ENCODE measurements around the gene KCTD10.
A peak's percentile ranks its signal among the peaks of the same experiment; 100 is the strongest.
"Not testable (repeated sequence)": the region's sequence is repeated elsewhere in the genome, so short reads cannot be mapped to it uniquely, and the experiment has no call there.

Gene KCTD10

GRCh38 chr12:109476807-109477184, 304 bp downstream of the KCTD10 start:
- Histone ChIP-seq H4K20me1 (ENCODE audit: insufficient read depth, low read length) (peaks cover 12% of the 10 kb centered on the region; the same call in 1 of the 2 replicates), H3K4me2 (ENCODE audit: insufficient read depth, low read length) (peak overlapping the region; percentile 99), H3K9ac (ENCODE audit: low read depth, low read length) (peak overlapping the region; percentile 69), H3K36me3 (ENCODE audit: insufficient read depth, low read length) (peaks cover 8% of the 10 kb centered on the region), H2AFZ (ENCODE audit: low read depth, low read length) (peak overlapping the region; percentile 97), H3K27me3 (ENCODE audit: insufficient read depth, low read length, poor library complexity) (no peaks in the 10 kb centered on the region), H3K27ac (ENCODE audit: low read length) (peak overlapping the region; percentile 95), H3K79me2 (ENCODE audit: insufficient read depth, low read length) (peaks cover 84% of the 10 kb centered on the region), H3K4me3 (ENCODE audit: low read depth in 1 of 2, low read length in 2 of 2) (peak overlapping the region; percentile 90 to 96), H3K4me1 (ENCODE audit: insufficient read depth, low read length) (peaks cover 44% of the 10 kb centered on the region), H3K9me3 (ENCODE audit: insufficient read depth, low read length, severe bottlenecking) (no peaks in the 10 kb centered on the region)
- TF ChIP-seq CTCF (IDR thresholded peaks at IDR 0.05; ENCODE audit: borderline replicate concordance, extremely low read depth, low read length, poor library complexity, severe bottlenecking) = no peak
- no peak for TF ChIP-seq EZH2 (IDR thresholded peaks at IDR 0.05; ENCODE audit: borderline replicate concordance, low read depth, low read length, severe bottlenecking)
- peak; percentile 25; the same call in 2 of the 3 replicates for ATAC-seq (ENCODE audit: insufficient read depth, low read depth)
- DNase-seq = no peak

GRCh38 chr12:109475993-109476806, 900 bp downstream of the KCTD10 start:
- H3K9me3 ChIP-seq (ENCODE audit: insufficient read depth, low read length, severe bottlenecking) = no peaks in the 10 kb centered on the region
- H2AFZ ChIP-seq (ENCODE audit: low read depth, low read length) = peak overlapping the region; percentile 97
- DNase-seq = peak; percentile 18
- peak overlapping the region; percentile 69 for H3K9ac ChIP-seq (ENCODE audit: low read depth, low read length)
- ATAC-seq (ENCODE audit: insufficient read depth, low read depth) = no peak
- peaks cover 8% of the 10 kb centered on the region for H3K36me3 ChIP-seq (ENCODE audit: insufficient read depth, low read length)
- H3K27me3 ChIP-seq (ENCODE audit: insufficient read depth, low read length, poor library complexity) = no peaks in the 10 kb centered on the region
- peaks cover 90% of the 10 kb centered on the region for H3K79me2 ChIP-seq (ENCODE audit: insufficient read depth, low read length)
- peak overlapping the region; percentile 95 for H3K27ac ChIP-seq (ENCODE audit: low read length)
- no peak for TF ChIP-seq EZH2 (IDR thresholded peaks at IDR 0.05; ENCODE audit: borderline replicate concordance, low read depth, low read length, severe bottlenecking)
- peak overlapping the region; percentile 90 to 96; a peak in 3 of 4 replicates for H3K4me3 ChIP-seq (ENCODE audit: low read depth in 1 of 2, low read length in 2 of 2)
- H3K4me2 ChIP-seq (ENCODE audit: insufficient read depth, low read length) = peak overlapping the region; percentile 99
- peaks cover 13% of the 10 kb centered on the region; the same call in 1 of the 2 replicates for H4K20me1 ChIP-seq (ENCODE audit: insufficient read depth, low read length)
- peaks cover 44% of the 10 kb centered on the region for H3K4me1 ChIP-seq (ENCODE audit: insufficient read depth, low read length)

GRCh38 chr12:109475121-109475520, 2.0 kb downstream of the KCTD10 start:
- ATAC-seq (ENCODE audit: insufficient read depth, low read depth) (no peak), DNase-seq (no peak)
- Histone ChIP-seq H3K9ac (ENCODE audit: low read depth, low read length) (no peak overlapping the region), H3K27me3 (ENCODE audit: insufficient read depth, low read length, poor library complexity) (no peaks in the 10 kb centered on the region), H3K4me1 (ENCODE audit: insufficient read depth, low read length) (peaks cover 44% of the 10 kb centered on the region), H3K9me3 (ENCODE audit: insufficient read depth, low read length, severe bottlenecking) (no peaks in the 10 kb centered on the region), H3K4me2 (ENCODE audit: insufficient read depth, low read length) (peak overlapping the region; percentile 99; the same call in 1 of the 2 replicates), H4K20me1 (ENCODE audit: insufficient read depth, low read length) (peaks cover 18% of the 10 kb centered on the region; the same call in 1 of the 2 replicates), H3K36me3 (ENCODE audit: insufficient read depth, low read length) (peaks cover 8% of the 10 kb centered on the region), H3K4me3 (ENCODE audit: low read depth in 1 of 2, low read length in 2 of 2) (no peak overlapping the region), H3K27ac (ENCODE audit: low read length) (no peak overlapping the region), H3K79me2 (ENCODE audit: insufficient read depth, low read length) (peaks cover 96% of the 10 kb centered on the region), H2AFZ (ENCODE audit: low read depth, low read length) (no peak overlapping the region)
- no peak for TF ChIP-seq EZH2 (IDR thresholded peaks at IDR 0.05; ENCODE audit: borderline replicate concordance, low read depth, low read length, severe bottlenecking)

GRCh38 chr12:109473526-109474270, 3.4 kb downstream of the KCTD10 start:
- peaks cover 30% of the 10 kb centered on the region for H3K4me1 ChIP-seq (ENCODE audit: insufficient read depth, low read length)
- peaks cover 94% of the 10 kb centered on the region for H3K79me2 ChIP-seq (ENCODE audit: insufficient read depth, low read length)
- H3K36me3 ChIP-seq (ENCODE audit: insufficient read depth, low read length) = peaks cover 17% of the 10 kb centered on the region
- H3K27me3 ChIP-seq (ENCODE audit: insufficient read depth, low read length, poor library complexity); H3K4me2 ChIP-seq (ENCODE audit: insufficient read depth, low read length); H3K9ac ChIP-seq (ENCODE audit: low read depth, low read length); H3K9me3 ChIP-seq (ENCODE audit: insufficient read depth, low read length, severe bottlenecking); ATAC-seq (ENCODE audit: insufficient read depth, low read depth); H2AFZ ChIP-seq (ENCODE audit: low read depth, low read length); H3K27ac ChIP-seq (ENCODE audit: low read length); DNase-seq; H3K4me3 ChIP-seq (ENCODE audit: low read depth in 1 of 2, low read length in 2 of 2): not testable (repeated sequence)
- H4K20me1 ChIP-seq (ENCODE audit: insufficient read depth, low read length) = peaks cover 31% of the 10 kb centered on the region

Measured in DND-41 (cell line).